ENCODE measurements around the gene HIF3A. TPM values are rescaled to one million over a fixed set of nuclear protein-coding genes. Genes with fewer than 3 reads are reported as not detected.

Gene HIF3A
- total RNA-seq, 1 experiment from 2014 or later, result 31.9 TPM

DNA sequence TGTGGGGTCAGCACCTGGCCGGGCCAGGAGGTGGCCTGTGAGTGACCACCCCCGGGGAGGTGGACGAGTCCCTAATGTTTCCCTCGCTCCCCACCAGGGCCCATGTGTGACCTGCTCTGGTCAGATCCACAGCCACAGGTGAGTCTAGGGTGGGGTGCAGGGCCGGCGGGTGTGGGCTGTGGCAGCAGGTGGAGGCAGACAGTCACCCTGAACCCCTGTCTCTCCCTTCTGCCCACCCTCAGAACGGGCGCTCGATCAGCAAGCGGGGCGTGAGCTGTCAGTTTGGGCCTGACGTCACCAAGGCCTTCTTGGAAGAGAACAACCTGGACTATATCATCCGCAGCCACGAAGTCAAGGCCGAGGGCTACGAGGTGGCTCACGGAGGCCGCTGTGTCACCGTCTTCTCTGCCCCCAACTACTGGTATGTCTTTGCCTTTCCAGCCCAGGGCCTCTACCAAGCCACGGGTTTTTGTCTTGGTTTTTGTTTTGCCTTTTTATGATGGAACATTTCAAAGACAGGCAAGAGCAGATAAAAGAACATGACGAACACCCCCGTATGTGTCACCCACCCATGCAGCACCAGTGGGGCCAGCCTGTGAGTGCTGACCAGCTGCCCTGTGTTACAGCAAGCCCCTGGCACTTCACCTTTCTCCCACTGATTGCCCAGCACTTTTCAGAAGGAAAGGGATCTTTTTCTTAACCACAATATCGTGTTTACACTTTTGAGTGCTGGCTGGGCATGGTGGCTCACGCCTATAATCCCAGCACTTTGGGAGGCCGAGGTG is 91.7 kb downstream of the HIF3A start:
- DNase-seq, result no peak
- peaks cover 6 to 22% of the 10 kb centered on the region in 2 experiments; a peak in 3 of 4 replicates for H3K4me1 Mint-ChIP-seq
- Histone ChIP-seq H3K23ac (ENCODE audit: insufficient read length, low read depth, low read length) (no peak overlapping the region), H4K8ac (replicated peaks; ENCODE audit: insufficient read length, low read depth, low read length) (no peak overlapping the region), H3K9me3 (ENCODE audit: control insufficient read depth, low read depth, low read length) (no peaks in the 10 kb centered on the region), H3T11ph (ENCODE audit: low read length) (no peak overlapping the region), H3K27ac (ENCODE audit: insufficient read length, low read depth, low read length) (no peak overlapping the region), H3K4me2 (ENCODE audit: insufficient read depth, insufficient read length, low read length) (no peak overlapping the region), H4K5ac (ENCODE audit: insufficient read length, low read depth, low read length) (no peak overlapping the region), H4K91ac (ENCODE audit: insufficient read length, low read depth, low read length) (no peak overlapping the region), H3K9ac (ENCODE audit: extremely low read depth, insufficient read length, low read length) (no peak overlapping the region), H3K56ac (ENCODE audit: insufficient read length, low read depth, low read length) (no peak overlapping the region), H2BK15ac (ENCODE audit: low read depth, low read length) (no peak overlapping the region), H3K4ac (ENCODE audit: low read depth, low read length) (no peak overlapping the region), H3K27me3 (ENCODE audit: insufficient read depth, low read length) (no peaks in the 10 kb centered on the region), H3K23me2 (ENCODE audit: insufficient read length, low read depth, low read length, poor library complexity, severe bottlenecking) (no peaks in the 10 kb centered on the region), H3K18ac (ENCODE audit: insufficient read length, low read depth, low read length) (no peak overlapping the region), H4K20me1 (ENCODE audit: control insufficient read depth, insufficient read depth, insufficient read length) (no peaks in the 10 kb centered on the region), H3K14ac (ENCODE audit: insufficient read depth, low read length) (no peak overlapping the region), H2BK20ac (ENCODE audit: low read depth, low read length, poor library complexity, severe bottlenecking) (no peak overlapping the region), H2BK12ac (ENCODE audit: insufficient read length, low read depth, low read length) (no peak overlapping the region), H2AK5ac (ENCODE audit: insufficient read length, low read length) (no peak overlapping the region), H2AFZ (ENCODE audit: low read length) (no peak overlapping the region), H3K79me1 (ENCODE audit: insufficient read depth, low read depth, low read length, poor library complexity, severe bottlenecking) (no peaks in the 10 kb centered on the region), H3K4me1 (ENCODE audit: insufficient read depth, low read length) (no peaks in the 10 kb centered on the region), H2BK120ac (ENCODE audit: low read depth, low read length, poor library complexity, severe bottlenecking) (no peak overlapping the region), H2BK5ac (ENCODE audit: insufficient read length, low read length) (no peak overlapping the region), H3K79me2 (ENCODE audit: insufficient read depth, low read length) (no peaks in the 10 kb centered on the region)
- H3K9me3 Mint-ChIP-seq, result peaks cover 2 to 5% of the 10 kb centered on the region in 2 experiments; a peak in 2 of 5 replicates
- WGBS (ENCODE audit: extremely low coverage, insufficient read length, low lambda C conversion rate), result no CpG with 5 or more reads among the region's 25 CpGs
- H3K36me3 Mint-ChIP-seq (ENCODE audit: insufficient read depth in 1 of 3, low read depth in 3 of 3), result peaks cover 53 to 82% (median 67%) of the 10 kb centered on the region in 3 experiments
- TF ChIP-seq, protein P1, sequence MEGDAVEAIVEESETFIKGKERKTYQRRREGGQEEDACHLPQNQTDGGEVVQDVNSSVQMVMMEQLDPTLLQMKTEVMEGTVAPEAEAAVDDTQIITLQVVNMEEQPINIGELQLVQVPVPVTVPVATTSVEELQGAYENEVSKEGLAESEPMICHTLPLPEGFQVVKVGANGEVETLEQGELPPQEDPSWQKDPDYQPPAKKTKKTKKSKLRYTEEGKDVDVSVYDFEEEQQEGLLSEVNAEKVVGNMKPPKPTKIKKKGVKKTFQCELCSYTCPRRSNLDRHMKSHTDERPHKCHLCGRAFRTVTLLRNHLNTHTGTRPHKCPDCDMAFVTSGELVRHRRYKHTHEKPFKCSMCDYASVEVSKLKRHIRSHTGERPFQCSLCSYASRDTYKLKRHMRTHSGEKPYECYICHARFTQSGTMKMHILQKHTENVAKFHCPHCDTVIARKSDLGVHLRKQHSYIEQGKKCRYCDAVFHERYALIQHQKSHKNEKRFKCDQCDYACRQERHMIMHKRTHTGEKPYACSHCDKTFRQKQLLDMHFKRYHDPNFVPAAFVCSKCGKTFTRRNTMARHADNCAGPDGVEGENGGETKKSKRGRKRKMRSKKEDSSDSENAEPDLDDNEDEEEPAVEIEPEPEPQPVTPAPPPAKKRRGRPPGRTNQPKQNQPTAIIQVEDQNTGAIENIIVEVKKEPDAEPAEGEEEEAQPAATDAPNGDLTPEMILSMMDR (conservative IDR thresholded peaks at IDR 0.05), result no peak
- H3K27ac Mint-ChIP-seq, result no peak overlapping the region
- H3K27me3 Mint-ChIP-seq (ENCODE audit: low read depth), result no peaks in the 10 kb centered on the region
- H3K4me3 Mint-ChIP-seq, result no peak overlapping the region

Data from H9 (cell line).